GM21447 (cell line): ENCODE measurements around the gene DISP1.
"Not testable (repeated sequence)": the region's sequence is repeated elsewhere in the genome, so short reads cannot be mapped to it uniquely, and the experiment has no call there.

Source experiments
- ATAC-seq: cut with Tn5 transposase; IDR thresholded peaks from one replicate; pipeline ENCODE4 v1.9.1; 2021; ENCODE audit not compliant: unreplicated experiment

Gene DISP1

GRCh38 chr1:222794656-222795474, 20.0 kb upstream of the DISP1 start:
- no peak for ATAC-seq

GRCh38 chr1:222798116-222798515, 16.7 kb upstream of the DISP1 start:
- no peak for ATAC-seq

- no peak for ATAC-seq
These were observed 15.9 kb upstream of the DISP1 start for GRCh38 chr1:222798975-222799374.

DNA sequence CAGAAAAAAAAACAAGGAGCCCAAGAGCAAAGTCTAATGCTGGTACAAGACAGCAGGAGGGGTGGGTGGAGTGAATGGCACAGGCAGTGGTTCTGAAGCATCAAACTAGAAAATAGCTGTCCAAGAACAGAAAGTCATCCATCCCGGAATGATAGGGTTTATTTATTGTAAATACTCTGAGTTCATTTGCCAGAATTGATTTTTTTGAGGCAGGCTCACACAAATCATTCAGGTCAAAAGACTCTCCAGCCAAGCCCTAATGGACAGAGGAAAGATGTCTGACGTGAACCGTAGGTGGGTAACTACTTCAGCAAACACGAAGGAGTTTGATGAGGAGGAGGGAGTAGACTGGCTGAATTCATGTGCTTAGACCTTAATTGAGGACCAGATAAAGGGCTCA, 13.8 kb upstream of the DISP1 start:
- ATAC-seq = no peak

GRCh38 chr1:222811671-222812070, 3.2 kb upstream of the DISP1 start:
- ATAC-seq = no peak

GRCh38 chr1:222813866-222814535, 838 bp upstream of the DISP1 start:
- no peak for ATAC-seq

GRCh38 chr1:222815440-222815765, 564 bp downstream of the DISP1 start:
- ATAC-seq = no peak

DNA sequence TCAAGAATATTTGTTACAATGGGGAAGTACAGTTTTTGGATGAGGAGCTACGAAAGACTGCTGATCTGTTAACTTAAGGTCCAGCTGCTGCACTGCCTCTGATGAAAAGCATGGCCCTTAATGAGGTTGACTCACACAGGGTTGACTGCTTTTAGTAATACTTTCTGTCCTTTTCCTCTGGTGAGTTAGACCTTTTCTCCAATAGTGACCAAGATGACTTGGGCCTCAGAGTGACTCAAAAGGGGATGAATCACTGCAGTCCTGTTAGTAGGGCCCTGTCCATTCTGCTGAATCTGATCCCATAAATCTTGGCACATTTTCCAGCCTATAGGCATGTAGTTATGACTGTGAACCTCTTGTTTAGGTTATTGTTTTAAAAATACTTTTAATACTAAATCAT, 2.7 kb downstream of the DISP1 start:
- ATAC-seq = no peak

- no peak for ATAC-seq
These were observed 3.3 kb downstream of the DISP1 start for GRCh38 chr1:222818171-222818570.

GRCh38 chr1:222820171-222820712, 5.4 kb downstream of the DISP1 start:
- no peak for ATAC-seq

GRCh38 chr1:222821239-222821638, 6.4 kb downstream of the DISP1 start:
- no peak for ATAC-seq

DNA sequence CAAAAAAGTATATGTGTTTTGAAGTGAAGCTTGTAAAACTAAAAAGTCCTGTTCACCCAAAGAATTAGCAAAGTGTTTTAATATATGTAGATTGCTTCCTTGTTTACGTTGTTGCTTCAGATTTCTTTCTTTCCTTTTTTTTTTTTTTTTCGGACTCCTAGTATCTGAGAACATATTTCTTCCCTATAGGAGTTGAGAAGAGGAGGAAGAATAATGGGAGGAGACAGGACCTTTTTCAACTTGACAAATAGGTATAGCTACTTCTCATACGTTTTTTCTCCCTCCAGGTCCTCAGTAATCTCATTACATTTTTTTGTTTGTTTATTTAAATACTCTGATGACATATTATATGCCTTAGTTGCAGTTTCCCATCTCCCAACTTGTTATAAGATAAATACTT, 8.9 kb downstream of the DISP1 start:
- no peak for ATAC-seq

DNA sequence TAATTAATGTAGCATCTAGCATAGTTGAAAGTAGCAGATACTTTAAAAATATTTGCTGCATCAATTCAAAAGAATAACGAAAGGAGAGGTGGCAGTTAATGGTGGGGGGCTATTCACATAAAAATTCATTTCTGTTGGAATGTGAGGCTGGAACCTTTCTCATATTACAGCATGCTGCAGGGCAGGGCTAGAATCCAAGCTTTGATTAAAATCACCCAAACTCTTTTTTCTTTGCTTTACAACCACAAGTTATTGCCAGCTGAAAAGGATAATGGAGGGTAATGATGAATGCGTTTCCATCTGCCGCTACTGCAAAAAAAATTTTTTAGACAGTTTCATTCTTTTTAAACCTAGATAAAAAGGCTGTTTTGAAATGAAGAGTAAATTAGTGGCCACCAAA, 9.8 kb downstream of the DISP1 start:
- ATAC-seq = no peak

- no peak for ATAC-seq
These were observed 14.1 kb downstream of the DISP1 start for GRCh38 chr1:222828939-222829338.

DNA sequence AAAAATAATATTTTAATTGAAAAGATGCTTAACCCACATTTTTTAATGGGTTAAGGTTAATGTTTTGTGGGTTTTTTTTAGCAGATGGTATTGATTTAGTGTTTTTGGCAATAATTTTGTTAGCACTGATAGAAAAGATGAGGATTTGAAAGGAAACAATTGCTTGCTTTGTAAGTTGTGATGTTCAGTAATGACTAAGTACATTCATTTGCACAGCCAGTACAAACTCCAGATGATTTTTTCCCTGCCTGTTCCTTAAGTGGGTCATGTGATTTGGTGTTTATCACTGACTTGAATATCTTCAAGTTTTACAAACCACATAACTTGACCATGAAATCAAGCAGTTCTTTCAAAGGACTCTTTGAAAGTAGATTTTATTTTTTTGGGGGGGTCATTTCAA, 15.0 kb downstream of the DISP1 start:
- no peak for ATAC-seq

DNA sequence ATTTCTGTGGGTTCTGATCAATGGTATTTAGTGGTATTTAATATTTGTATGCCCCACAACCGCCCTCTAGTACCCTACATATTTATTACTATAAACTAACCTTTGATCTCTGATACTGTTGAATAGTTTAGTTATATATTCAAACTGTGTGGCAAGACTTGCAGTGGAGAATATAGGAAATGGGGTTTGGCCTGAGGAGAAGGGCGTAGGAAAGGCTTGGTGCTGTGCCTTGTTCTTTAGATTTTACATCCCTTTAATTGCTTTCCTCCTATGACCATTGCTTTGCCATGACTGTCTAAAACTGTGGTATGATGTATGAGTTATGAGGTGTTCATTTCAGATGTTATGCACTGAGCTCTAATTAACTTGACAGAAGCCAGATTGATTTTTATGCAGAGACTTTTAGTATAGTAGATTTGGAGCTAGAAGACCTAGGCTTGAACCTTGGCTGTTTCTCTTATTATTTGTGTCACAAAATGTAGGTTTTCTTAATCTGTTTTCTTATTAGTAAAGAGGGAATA, 18.6 kb downstream of the DISP1 start:
- ATAC-seq = no peak

- ATAC-seq = no peak
These were observed 28.9 kb downstream of the DISP1 start for GRCh38 chr1:222843469-222844410.

DNA sequence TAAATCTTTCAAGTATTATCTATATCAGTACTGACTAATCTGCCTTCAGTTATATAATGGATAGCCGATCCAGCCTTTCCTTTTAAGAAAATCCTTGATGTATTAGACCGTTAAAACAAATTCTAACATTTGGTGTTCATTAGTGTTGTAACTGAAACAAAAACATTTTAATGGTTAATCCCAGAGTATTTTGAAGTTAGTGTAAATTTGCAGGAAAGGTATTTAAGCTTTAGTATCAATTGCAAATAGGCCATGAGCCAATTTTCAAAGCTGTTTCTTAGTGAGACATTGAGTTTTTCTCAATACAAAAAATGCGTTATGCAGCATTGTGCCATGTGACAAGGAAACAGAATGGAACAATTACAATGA, 29.6 kb downstream of the DISP1 start:
- ATAC-seq = no peak

- ATAC-seq = no peak
These were observed 30.9 kb downstream of the DISP1 start for GRCh38 chr1:222845763-222846162.

- ATAC-seq = not testable (repeated sequence)
These were observed 35.7 kb downstream of the DISP1 start for GRCh38 chr1:222850550-222850949.

GRCh38 chr1:222852326-222852725, 37.5 kb downstream of the DISP1 start:
- ATAC-seq = no peak
